Smooth muscle cell (in vitro differentiated cells): ENCODE results near the gene C2orf78. TPM values are rescaled to one million over a fixed set of nuclear protein-coding genes. Genes with fewer than 3 reads are reported as not detected.

Experiments
- DNase-seq: peaks from one replicate; lab custom pipeline; 2025; ENCODE audit not compliant: unreplicated experiment; lab: John Stamatoyannopoulos, UW
- H2AFZ ChIP-seq: fragments of 200-600 bp; sonication (generic); 2 replicates; pipeline ENCODE4 v1.6.0; 2016; ENCODE audit warnings: antibody characterized with exemption, low read depth, mild to moderate bottlenecking
- H3F3A ChIP-seq: fragments of 200-600 bp; sonication (generic); 2 replicates; pipeline ENCODE4 v1.6.0; 2017; ENCODE audit warnings: antibody characterized with exemption, low read depth
- H3K27ac ChIP-seq: fragments of 200-600 bp; sonication (generic); 2 replicates; pipeline ENCODE4 v1.5.1; 2016; ENCODE audit warnings: low read depth, mild to moderate bottlenecking
- H3K27me3 ChIP-seq: fragments of 200-600 bp; sonication (generic); 2 replicates; pipeline ENCODE4 v1.6.1; 2016; ENCODE audit warnings: low read depth, mild to moderate bottlenecking
- H3K36me3 ChIP-seq: fragments of 200-600 bp; sonication (generic); 2 replicates; pipeline ENCODE4 v1.5.1; 2016; ENCODE audit warnings: low read depth
- H3K4me1 ChIP-seq: fragments of 200-600 bp; sonication (generic); 2 replicates; pipeline ENCODE4 v1.5.1; 2016; ENCODE audit warnings: low read depth
- H3K4me2 ChIP-seq: fragments of 200-600 bp; sonication (generic); 2 replicates; pipeline ENCODE4 v1.6.0; 2016; ENCODE audit warnings: mild to moderate bottlenecking
- H3K4me3 ChIP-seq: fragments of 200-600 bp; sonication (generic); 2 replicates; pipeline ENCODE4 v1.5.1; 2016; ENCODE audit warnings: mild to moderate bottlenecking
- H3K79me2 ChIP-seq: fragments of 200-600 bp; sonication (generic); 2 replicates; pipeline ENCODE4 v1.6.0; 2016; ENCODE audit warnings: low read depth, mild to moderate bottlenecking
- H3K9ac ChIP-seq: fragments of 200-600 bp; sonication (generic); 2 replicates; pipeline ENCODE4 v1.6.0; 2016; ENCODE audit warnings: low read depth
- H3K9me3 ChIP-seq: fragments of 200-600 bp; sonication (generic); replicated peaks from 2 replicates; pipeline ENCODE4 v1.5.1; 2016; ENCODE audit warnings: low read depth
- H4K20me1 ChIP-seq: fragments of 200-600 bp; sonication (generic); 2 replicates; pipeline ENCODE4 v1.6.0; 2016; ENCODE audit warnings: low read depth
- WGBS: methylation state at CpG from one replicate; pipeline ENCODE4 v1.1.7; 2016; ENCODE audit warnings: low lambda C conversion rate; 5-methylcytosine and 5-hydroxymethylcytosine counted together
- polyA plus RNA-seq: library from polyadenylated mRNA; unstranded; fragments of >200 nt; fragmentation: Nextera tagmentation; extraction: Ambion mirVana; gene quantifications from 2 replicates; pipeline ENCODE4 v1.2.1, GENCODE V29; 2016
- total RNA-seq: library from RNA; depleted of rRNA; stranded (reverse); fragments of >200 nt; gene quantifications from 2 replicates; pipeline ENCODE4 v1.2.3, GENCODE V29; 2014
- TF ChIP-seq, protein P1 (sequence below): fragments of 200-600 bp; sonication (generic); IDR thresholded peaks from 2 replicates; pipeline ENCODE4 v1.5.1; 2017; ENCODE audit warnings: borderline replicate concordance, mild to moderate bottlenecking, antibody characterized with exemption; ENCODE audit not compliant: insufficient read depth, poor library complexity, severe bottlenecking

The C2orf78 gene
- total and polyA plus RNA-seq, 2 experiments from 2014 or later, result not detected

DNA sequence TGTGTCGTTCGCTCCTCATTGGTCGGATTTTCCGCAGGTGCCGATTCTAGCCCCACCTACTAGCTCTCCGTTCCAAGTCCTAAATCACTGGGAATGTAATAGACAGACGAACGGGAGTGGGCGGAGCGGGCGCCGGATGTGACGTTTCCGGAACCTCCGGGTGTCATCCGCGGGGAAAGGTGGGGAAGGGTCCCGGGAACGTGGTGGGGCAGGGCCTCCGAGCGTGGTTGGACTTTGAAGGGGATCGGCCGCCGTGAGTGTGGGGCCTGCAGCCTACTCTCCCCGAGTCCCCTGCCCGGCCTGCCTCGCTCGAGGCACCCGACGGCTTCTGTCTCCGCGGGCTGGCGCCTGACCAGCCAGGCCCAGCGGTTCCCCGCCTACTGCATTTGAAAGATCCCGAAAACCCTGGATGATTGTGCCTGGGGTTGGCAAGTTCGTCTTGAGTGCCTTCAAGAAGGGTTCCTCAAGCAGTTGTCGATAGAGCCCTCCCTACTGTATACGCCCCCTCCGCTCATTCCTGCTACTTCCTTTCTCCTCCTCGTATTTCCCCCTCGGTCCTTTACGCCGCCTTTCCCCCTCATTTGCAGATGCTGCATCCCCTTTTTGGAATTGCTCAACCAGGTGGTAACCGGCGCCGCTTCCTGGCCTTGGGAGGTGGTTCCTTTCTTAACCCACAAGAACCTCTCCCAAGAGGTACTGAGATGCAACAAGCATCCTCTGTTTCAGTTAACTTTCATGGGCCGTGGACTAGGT is 45.0 kb downstream of the C2orf78 start, which contains the start of gene STAMBP:
STAMBP (plus strand) TSS at position 144 of the 753 bp plus-strand sequence. CDS start 1,896 bp downstream, outside the sequence.
- peak within 1 kb of the TSS; percentile 97 for H3K27ac ChIP-seq
- under 1% methylated on average over 34 of the region's 48 CpGs for WGBS
- TF ChIP-seq, protein P1, sequence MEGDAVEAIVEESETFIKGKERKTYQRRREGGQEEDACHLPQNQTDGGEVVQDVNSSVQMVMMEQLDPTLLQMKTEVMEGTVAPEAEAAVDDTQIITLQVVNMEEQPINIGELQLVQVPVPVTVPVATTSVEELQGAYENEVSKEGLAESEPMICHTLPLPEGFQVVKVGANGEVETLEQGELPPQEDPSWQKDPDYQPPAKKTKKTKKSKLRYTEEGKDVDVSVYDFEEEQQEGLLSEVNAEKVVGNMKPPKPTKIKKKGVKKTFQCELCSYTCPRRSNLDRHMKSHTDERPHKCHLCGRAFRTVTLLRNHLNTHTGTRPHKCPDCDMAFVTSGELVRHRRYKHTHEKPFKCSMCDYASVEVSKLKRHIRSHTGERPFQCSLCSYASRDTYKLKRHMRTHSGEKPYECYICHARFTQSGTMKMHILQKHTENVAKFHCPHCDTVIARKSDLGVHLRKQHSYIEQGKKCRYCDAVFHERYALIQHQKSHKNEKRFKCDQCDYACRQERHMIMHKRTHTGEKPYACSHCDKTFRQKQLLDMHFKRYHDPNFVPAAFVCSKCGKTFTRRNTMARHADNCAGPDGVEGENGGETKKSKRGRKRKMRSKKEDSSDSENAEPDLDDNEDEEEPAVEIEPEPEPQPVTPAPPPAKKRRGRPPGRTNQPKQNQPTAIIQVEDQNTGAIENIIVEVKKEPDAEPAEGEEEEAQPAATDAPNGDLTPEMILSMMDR, result no peak
- H4K20me1 ChIP-seq, result no peaks in the 10 kb centered on the region
- peaks cover 6% of the 10 kb centered on the region for H3K36me3 ChIP-seq
- DNase-seq, result peak; percentile 67
- peak within 1 kb of the TSS; percentile 94 for H3K4me2 ChIP-seq
- H3K4me3 ChIP-seq, result peak within 1 kb of the TSS; percentile 75
- no peaks in the 10 kb centered on the region for H3K9me3 ChIP-seq
- peaks cover 8% of the 10 kb centered on the region for H3F3A ChIP-seq
- H3K4me1 ChIP-seq, result peaks cover 12% of the 10 kb centered on the region
- H3K27me3 ChIP-seq, result no peaks in the 10 kb centered on the region
- peak within 1 kb of the TSS; percentile 97 for H3K9ac ChIP-seq
- peak within 1 kb of the TSS; percentile 86 for H2AFZ ChIP-seq
- H3K79me2 ChIP-seq, result peaks cover 9% of the 10 kb centered on the region

DNA sequence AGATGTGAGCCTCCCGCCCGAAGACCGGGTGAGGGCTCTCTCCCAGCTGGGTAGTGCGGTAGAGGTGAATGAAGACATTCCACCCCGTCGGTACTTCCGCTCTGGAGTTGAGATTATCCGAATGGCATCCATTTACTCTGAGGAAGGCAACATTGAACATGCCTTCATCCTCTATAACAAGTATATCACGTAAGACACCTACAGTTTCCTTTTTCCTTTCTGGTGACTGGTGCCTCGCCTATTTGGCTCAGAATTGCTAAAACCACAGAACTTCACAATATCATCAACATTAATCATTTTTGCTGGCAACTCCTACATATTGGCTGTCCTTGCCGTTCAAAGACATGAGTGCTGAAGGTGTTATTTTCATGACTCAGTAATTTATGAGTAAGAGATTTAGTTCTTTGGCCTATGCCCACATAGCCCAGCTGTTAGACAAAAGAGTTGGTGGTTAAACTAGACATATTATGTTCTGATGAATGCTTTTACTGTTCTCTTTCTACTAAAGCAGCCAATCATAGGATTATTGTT is 47.0 kb downstream of the C2orf78 start:
- Histone ChIP-seq H3K9me3 (no peaks in the 10 kb centered on the region), H3K4me3 (no peak overlapping the region), H3K4me1 (peaks cover 12% of the 10 kb centered on the region), H3K27me3 (no peaks in the 10 kb centered on the region), H3K36me3 (peaks cover 6% of the 10 kb centered on the region), H3K79me2 (peaks cover 14% of the 10 kb centered on the region), H3F3A (peaks cover 8% of the 10 kb centered on the region), H3K9ac (no peak overlapping the region), H3K4me2 (peak overlapping the region; percentile 94), H2AFZ (no peak overlapping the region), H3K27ac (peak overlapping the region; percentile 97), H4K20me1 (peaks cover 13% of the 10 kb centered on the region)
- TF ChIP-seq, protein P1, result no peak
- no peak for DNase-seq
- WGBS, result 60% methylated on average over 11 of the region's 11 CpGs

GRCh38 chr2:73832930-73833329 is 48.9 kb downstream of the C2orf78 start:
- H3K27me3 ChIP-seq, result no peaks in the 10 kb centered on the region
- DNase-seq, result no peak
- H3K9ac ChIP-seq, result no peak overlapping the region
- no peak overlapping the region for H3K27ac ChIP-seq
- H3K36me3 ChIP-seq, result peaks cover 6% of the 10 kb centered on the region
- H3K4me2 ChIP-seq, result no peak overlapping the region
- H2AFZ ChIP-seq, result no peak overlapping the region
- no peaks in the 10 kb centered on the region for H3K9me3 ChIP-seq
- TF ChIP-seq, protein P1, result no peak
- H3K4me1 ChIP-seq, result peaks cover 12% of the 10 kb centered on the region
- no peak overlapping the region for H3K4me3 ChIP-seq
- peaks cover 14% of the 10 kb centered on the region for H3K79me2 ChIP-seq
- peaks cover 8% of the 10 kb centered on the region for H3F3A ChIP-seq
- peaks cover 19% of the 10 kb centered on the region for H4K20me1 ChIP-seq
